Endodermal cell (in vitro differentiated cells): ENCODE measurements around the gene NAV2. TPM values are rescaled to one million over a fixed set of nuclear protein-coding genes. Genes with fewer than 3 reads are reported as not detected.

Source experiments
- DNase-seq: peaks from one replicate; pipeline ENCODE4 v3.0.0-alpha.2; 2017
- H3K27ac ChIP-seq: 2 replicates; pipeline ENCODE4 v1.5.1; 2013; ENCODE audit warnings: mild to moderate bottlenecking, low read depth, low read length, moderate library complexity
- H3K27me3 ChIP-seq: 2 replicates; pipeline ENCODE4 v1.6.1; 2013; ENCODE audit warnings: mild to moderate bottlenecking, low read length, moderate library complexity; ENCODE audit not compliant: insufficient read depth, control insufficient read depth, poor library complexity, severe bottlenecking
- H3K36me3 ChIP-seq: 2 replicates; pipeline ENCODE4 v1.7.0; 2013; ENCODE audit warnings: mild to moderate bottlenecking, low read length, moderate library complexity; ENCODE audit not compliant: control insufficient read depth, insufficient read depth
- H3K4me1 ChIP-seq: one replicate; pipeline ENCODE4 v1.7.0; 2013; ENCODE audit warnings: low read length; ENCODE audit not compliant: control insufficient read depth, insufficient read depth
- H3K4me3 ChIP-seq: 2 replicates; pipeline ENCODE4 v1.5.1; 2013; ENCODE audit warnings: mild to moderate bottlenecking, low read length, moderate library complexity
- H3K9ac ChIP-seq: 2 replicates; pipeline ENCODE4 v1.6.1; 2013; ENCODE audit warnings: mild to moderate bottlenecking, low read length, moderate library complexity; ENCODE audit not compliant: poor library complexity, severe bottlenecking; ENCODE audit errors: extremely low read depth
- H3K9me3 ChIP-seq: 2 replicates; pipeline ENCODE4 v1.6.1; 2013; ENCODE audit warnings: mild to moderate bottlenecking, low read length, moderate library complexity; ENCODE audit not compliant: control insufficient read depth
- H3K27ac Mint-ChIP-seq: 2 replicates; pipeline ENCODE4 v1.8.0; 2020; ENCODE audit warnings: mixed read lengths
- H3K27me3 Mint-ChIP-seq: 2 replicates; pipeline ENCODE4 v1.8.0; 2021; ENCODE audit warnings: mild to moderate bottlenecking, mixed read lengths; ENCODE audit not compliant: insufficient read depth
- H3K36me3 Mint-ChIP-seq: 2 replicates; pipeline ENCODE4 v1.8.0; 2020; ENCODE audit warnings: low read depth, mixed read lengths
- H3K4me1 Mint-ChIP-seq: 2 replicates; pipeline ENCODE4 v1.8.0; 2020; ENCODE audit warnings: mixed read lengths
- H3K4me3 Mint-ChIP-seq: 2 replicates; pipeline ENCODE4 v1.8.0; 2020; ENCODE audit warnings: mild to moderate bottlenecking, moderate library complexity, mixed read lengths
- H3K9me3 Mint-ChIP-seq: 2 replicates; pipeline ENCODE4 v1.8.0; 2020; ENCODE audit warnings: mild to moderate bottlenecking, mixed read lengths
- WGBS, 2 experiments: methylation state at CpG; one replicate each; pipeline versions ENCODE4 v1.1.5 to v1.1.7; 2013; ENCODE audit warnings: missing lambda C conversion rate in 2 of 2, mixed read lengths in 1 of 2; ENCODE audit not compliant: insufficient coverage in 1 of 2, insufficient read length in 1 of 2; 5-methylcytosine and 5-hydroxymethylcytosine counted together
- total RNA-seq, 2 donors: library from RNA; stranded (reverse); fragmentation: NEBNext Ultra II Directional in 1 of 2; extraction: Animal tissue kit (Norgen Biotek cat#: 25700) in 1 of 2; gene quantifications; 2 replicates in 1 of 2; 3 replicates in 1 of 2; pipeline ENCODE4 v1.2.1, GENCODE V29; 2021
- TF ChIP-seq, protein P1 (sequence below): fragments of 200-600 bp; sonication (generic); conservative IDR thresholded peaks from 2 replicates; pipeline ENCODE4 v1.5.0; 2021; ENCODE audit warnings: antibody characterized with exemption, mild to moderate bottlenecking

The NAV2 gene
- total RNA-seq, 2 donors from 2014 or later, result 37.1 to 42.4 TPM

DNA sequence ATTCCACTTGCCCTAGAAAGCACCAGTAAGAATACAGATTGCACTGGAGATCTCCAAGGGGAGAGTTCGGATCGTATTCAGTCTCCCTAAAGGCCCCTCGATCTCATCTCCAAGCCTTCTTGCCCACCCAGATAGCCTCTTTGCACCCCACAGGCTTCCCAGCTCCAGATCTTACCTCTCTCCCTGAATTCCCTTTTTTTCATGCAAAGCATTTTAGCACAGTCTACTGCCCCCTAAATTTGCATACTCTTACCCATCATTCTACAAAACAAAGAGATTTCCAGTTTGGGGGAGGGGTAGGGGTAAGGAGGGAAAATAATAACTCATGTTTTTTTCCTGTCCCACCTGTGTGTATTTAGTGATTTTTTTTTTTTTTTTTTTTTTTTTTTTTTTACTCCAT lies 105.2 kb downstream of the NAV2 start:
- no peaks in the 10 kb centered on the region for H3K4me1 ChIP-seq
- no peak overlapping the region for H3K27ac ChIP-seq
- Mint-ChIP-seq H3K4me1 (peaks cover 45% of the 10 kb centered on the region), H3K9me3 (peaks cover 2% of the 10 kb centered on the region), H3K27me3 (no peaks in the 10 kb centered on the region), H3K36me3 (no peaks in the 10 kb centered on the region), H3K27ac (peak overlapping the region; percentile 95), H3K4me3 (no peak overlapping the region)
- H3K9me3 ChIP-seq, result no peaks in the 10 kb centered on the region
- TF ChIP-seq, protein P1, sequence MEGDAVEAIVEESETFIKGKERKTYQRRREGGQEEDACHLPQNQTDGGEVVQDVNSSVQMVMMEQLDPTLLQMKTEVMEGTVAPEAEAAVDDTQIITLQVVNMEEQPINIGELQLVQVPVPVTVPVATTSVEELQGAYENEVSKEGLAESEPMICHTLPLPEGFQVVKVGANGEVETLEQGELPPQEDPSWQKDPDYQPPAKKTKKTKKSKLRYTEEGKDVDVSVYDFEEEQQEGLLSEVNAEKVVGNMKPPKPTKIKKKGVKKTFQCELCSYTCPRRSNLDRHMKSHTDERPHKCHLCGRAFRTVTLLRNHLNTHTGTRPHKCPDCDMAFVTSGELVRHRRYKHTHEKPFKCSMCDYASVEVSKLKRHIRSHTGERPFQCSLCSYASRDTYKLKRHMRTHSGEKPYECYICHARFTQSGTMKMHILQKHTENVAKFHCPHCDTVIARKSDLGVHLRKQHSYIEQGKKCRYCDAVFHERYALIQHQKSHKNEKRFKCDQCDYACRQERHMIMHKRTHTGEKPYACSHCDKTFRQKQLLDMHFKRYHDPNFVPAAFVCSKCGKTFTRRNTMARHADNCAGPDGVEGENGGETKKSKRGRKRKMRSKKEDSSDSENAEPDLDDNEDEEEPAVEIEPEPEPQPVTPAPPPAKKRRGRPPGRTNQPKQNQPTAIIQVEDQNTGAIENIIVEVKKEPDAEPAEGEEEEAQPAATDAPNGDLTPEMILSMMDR, result no peak
- no peak overlapping the region for H3K9ac ChIP-seq
- no peak for DNase-seq
- H3K36me3 ChIP-seq, result no peaks in the 10 kb centered on the region
- no peak overlapping the region for H3K4me3 ChIP-seq
- 59% methylated on average over 3 of the region's 3 CpGs; no CpG with 5 or more reads in 1 of the 2 experiments for WGBS, 2 experiments
- H3K27me3 ChIP-seq, result no peaks in the 10 kb centered on the region

DNA sequence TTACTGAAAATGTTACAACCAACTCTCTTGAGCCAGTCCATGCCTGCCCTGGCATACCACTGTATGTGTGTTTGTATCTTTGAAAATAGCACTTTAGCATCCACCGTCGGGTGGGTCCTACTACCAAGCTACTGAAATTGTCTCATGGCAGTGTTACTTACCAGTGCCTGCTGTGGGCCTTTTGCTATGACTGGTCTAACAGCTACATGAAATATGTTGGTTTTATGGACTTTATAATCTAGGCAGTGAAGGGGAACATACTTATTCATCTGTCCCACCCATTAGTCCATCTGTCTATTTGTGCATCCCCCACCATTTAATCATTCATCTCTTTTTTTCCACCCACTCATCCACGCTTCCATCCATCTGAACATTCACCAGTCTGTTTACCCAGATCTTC lies 106.0 kb downstream of the NAV2 start:
- Mint-ChIP-seq H3K27ac (peak overlapping the region; percentile 5), H3K4me1 (peaks cover 45% of the 10 kb centered on the region), H3K9me3 (peaks cover 2% of the 10 kb centered on the region), H3K36me3 (no peaks in the 10 kb centered on the region), H3K4me3 (no peak overlapping the region), H3K27me3 (no peaks in the 10 kb centered on the region)
- H3K9ac ChIP-seq, result no peak overlapping the region
- TF ChIP-seq, protein P1, result no peak
- WGBS, 2 experiments, result 89 to 100% methylated on average over 3 of the region's 3 CpGs
- no peak overlapping the region for H3K4me3 ChIP-seq
- H3K27ac ChIP-seq, result no peak overlapping the region
- H3K27me3 ChIP-seq, result no peaks in the 10 kb centered on the region
- no peaks in the 10 kb centered on the region for H3K4me1 ChIP-seq
- no peak for DNase-seq
- H3K36me3 ChIP-seq, result no peaks in the 10 kb centered on the region
- H3K9me3 ChIP-seq, result no peaks in the 10 kb centered on the region

DNA sequence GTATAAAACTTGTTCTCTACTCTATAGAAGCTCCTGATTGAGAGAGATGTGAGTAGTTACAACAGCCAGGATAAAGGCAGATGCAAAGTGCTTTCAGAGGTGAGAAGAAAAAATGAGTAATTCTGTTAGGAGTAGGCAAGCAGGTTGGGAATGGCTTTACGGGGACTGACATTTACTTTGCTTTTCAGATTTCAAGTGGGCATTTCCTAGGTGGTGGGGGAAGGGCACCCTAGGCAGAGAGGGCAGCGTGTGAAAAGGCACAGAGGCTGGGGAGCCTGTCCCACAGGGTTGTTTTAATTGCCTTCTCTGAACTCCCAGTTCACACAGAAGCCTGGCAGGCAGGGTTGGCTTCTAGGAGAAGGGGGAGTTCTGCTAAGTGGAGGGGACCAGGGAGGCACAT lies 106.5 kb downstream of the NAV2 start:
- no peaks in the 10 kb centered on the region for H3K36me3 Mint-ChIP-seq
- peaks cover 42% of the 10 kb centered on the region for H3K4me1 Mint-ChIP-seq
- H3K4me3 ChIP-seq, result no peak overlapping the region
- H3K27me3 ChIP-seq, result no peaks in the 10 kb centered on the region
- H3K9me3 Mint-ChIP-seq, result peaks cover 2% of the 10 kb centered on the region
- 77 to 90% methylated on average over 2 of the region's 2 CpGs for WGBS, 2 experiments
- H3K27ac Mint-ChIP-seq, result peak overlapping the region; percentile 76
- no peaks in the 10 kb centered on the region for H3K9me3 ChIP-seq
- H3K4me1 ChIP-seq, result no peaks in the 10 kb centered on the region
- no peak overlapping the region for H3K9ac ChIP-seq
- H3K4me3 Mint-ChIP-seq, result no peak overlapping the region
- DNase-seq, result no peak
- no peaks in the 10 kb centered on the region for H3K27me3 Mint-ChIP-seq
- TF ChIP-seq, protein P1, result no peak
- H3K36me3 ChIP-seq, result no peaks in the 10 kb centered on the region
- H3K27ac ChIP-seq, result no peak overlapping the region
